Osteoblast (primary cell): ENCODE results near the gene RBP7. TPM values are rescaled to one million over a fixed set of nuclear protein-coding genes. Genes with fewer than 3 reads are reported as not detected.
A peak's percentile ranks its signal among the peaks of the same experiment; 100 is the strongest.

Source experiments
- DNase-seq: peaks from one replicate; pipeline ENCODE4 v3.0.0; 2011; ENCODE audit warnings: low spot score, mixed read lengths; ENCODE audit not compliant: insufficient read length; ENCODE audit errors: missing footprints
- H2AFZ ChIP-seq: 2 replicates; pipeline ENCODE4 v1.6.0; 2011; ENCODE audit warnings: mild to moderate bottlenecking, low read length
- H3K27ac ChIP-seq: 2 replicates; pipeline ENCODE4 v1.5.1; 2011; ENCODE audit warnings: mild to moderate bottlenecking, low read depth, low read length, moderate library complexity
- H3K27me3 ChIP-seq: 2 replicates; pipeline ENCODE4 v1.6.0; 2012; ENCODE audit warnings: mild to moderate bottlenecking, control low read depth, inconsistent platforms, low read length, moderate library complexity; ENCODE audit not compliant: insufficient read depth
- H3K36me3 ChIP-seq: 2 replicates; pipeline ENCODE4 v1.5.1; 2011; ENCODE audit warnings: mild to moderate bottlenecking, low read length, control low read depth, moderate library complexity; ENCODE audit not compliant: insufficient read depth
- H3K4me1 ChIP-seq: 2 replicates; pipeline ENCODE4 v1.5.1; 2011; ENCODE audit warnings: mild to moderate bottlenecking, low read length, control low read depth, moderate library complexity; ENCODE audit not compliant: insufficient read depth
- H3K4me2 ChIP-seq: 2 replicates; pipeline ENCODE4 v1.6.0; 2011; ENCODE audit warnings: mild to moderate bottlenecking, low read length; ENCODE audit not compliant: insufficient read depth
- H3K4me3 ChIP-seq: fragments of 200-600 bp; sonication (generic); 3 replicates; pipeline ENCODE4 v1.5.1; 2012; ENCODE audit warnings: mild to moderate bottlenecking, low read length, inconsistent platforms; ENCODE audit not compliant: insufficient read depth
- H3K79me2 ChIP-seq: 2 replicates; pipeline ENCODE4 v1.6.0; 2012; ENCODE audit warnings: mild to moderate bottlenecking, low read length, control low read depth, inconsistent platforms; ENCODE audit not compliant: insufficient read depth
- H3K9me3 ChIP-seq: 2 replicates; pipeline ENCODE4 v1.5.1; 2011; ENCODE audit warnings: low read depth, low read length, control low read depth
- H4K20me1 ChIP-seq: 2 replicates; pipeline ENCODE4 v1.6.0; 2012; ENCODE audit warnings: mild to moderate bottlenecking, low read length, control low read depth; ENCODE audit not compliant: insufficient read depth
- total RNA-seq: library from RNA; depleted of rRNA; stranded (reverse); fragments of >200 nt; gene quantifications from 2 replicates; pipeline ENCODE4 v1.2.3, GENCODE V29; 2012
- TF ChIP-seq, protein P1 (sequence below): IDR thresholded peaks from 2 replicates; pipeline ENCODE4 v1.5.1; 2011; ENCODE audit warnings: mild to moderate bottlenecking, low read depth, low read length, moderate library complexity; ENCODE audit errors: extremely low read depth

The RBP7 gene
- total RNA-seq, 1 donor: not detected

DNA sequence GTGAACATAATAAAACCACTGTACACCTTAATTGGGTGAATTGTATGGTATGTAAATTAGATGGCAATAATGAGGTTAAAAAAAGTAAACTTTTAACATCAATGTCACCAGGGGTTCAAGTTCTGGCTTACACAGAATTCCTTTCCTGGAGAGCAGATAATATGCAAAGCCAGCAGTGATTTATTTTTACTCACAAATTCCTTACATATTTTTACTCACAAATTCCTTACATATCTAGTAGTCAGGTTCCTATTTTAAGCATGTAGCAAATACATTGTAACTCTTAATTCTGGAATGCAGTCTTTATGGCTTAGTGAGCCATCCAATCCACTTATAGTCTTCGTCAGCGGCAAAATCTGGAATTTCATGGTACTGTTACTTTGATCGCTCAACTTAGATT, 34.4 kb downstream of the RBP7 start:
- Histone ChIP-seq H2AFZ (no peak overlapping the region), H3K9me3 (no peaks in the 10 kb centered on the region), H3K27ac (no peak overlapping the region), H3K36me3 (no peaks in the 10 kb centered on the region), H4K20me1 (peaks cover 3% of the 10 kb centered on the region), H3K79me2 (peaks cover 30% of the 10 kb centered on the region), H3K27me3 (no peaks in the 10 kb centered on the region), H3K4me3 (no peak overlapping the region), H3K4me1 (peaks cover 23% of the 10 kb centered on the region), H3K4me2 (peak overlapping the region; percentile 20)
- TF ChIP-seq, protein P1, sequence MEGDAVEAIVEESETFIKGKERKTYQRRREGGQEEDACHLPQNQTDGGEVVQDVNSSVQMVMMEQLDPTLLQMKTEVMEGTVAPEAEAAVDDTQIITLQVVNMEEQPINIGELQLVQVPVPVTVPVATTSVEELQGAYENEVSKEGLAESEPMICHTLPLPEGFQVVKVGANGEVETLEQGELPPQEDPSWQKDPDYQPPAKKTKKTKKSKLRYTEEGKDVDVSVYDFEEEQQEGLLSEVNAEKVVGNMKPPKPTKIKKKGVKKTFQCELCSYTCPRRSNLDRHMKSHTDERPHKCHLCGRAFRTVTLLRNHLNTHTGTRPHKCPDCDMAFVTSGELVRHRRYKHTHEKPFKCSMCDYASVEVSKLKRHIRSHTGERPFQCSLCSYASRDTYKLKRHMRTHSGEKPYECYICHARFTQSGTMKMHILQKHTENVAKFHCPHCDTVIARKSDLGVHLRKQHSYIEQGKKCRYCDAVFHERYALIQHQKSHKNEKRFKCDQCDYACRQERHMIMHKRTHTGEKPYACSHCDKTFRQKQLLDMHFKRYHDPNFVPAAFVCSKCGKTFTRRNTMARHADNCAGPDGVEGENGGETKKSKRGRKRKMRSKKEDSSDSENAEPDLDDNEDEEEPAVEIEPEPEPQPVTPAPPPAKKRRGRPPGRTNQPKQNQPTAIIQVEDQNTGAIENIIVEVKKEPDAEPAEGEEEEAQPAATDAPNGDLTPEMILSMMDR: no peak
- DNase-seq: peak; percentile 91

DNA sequence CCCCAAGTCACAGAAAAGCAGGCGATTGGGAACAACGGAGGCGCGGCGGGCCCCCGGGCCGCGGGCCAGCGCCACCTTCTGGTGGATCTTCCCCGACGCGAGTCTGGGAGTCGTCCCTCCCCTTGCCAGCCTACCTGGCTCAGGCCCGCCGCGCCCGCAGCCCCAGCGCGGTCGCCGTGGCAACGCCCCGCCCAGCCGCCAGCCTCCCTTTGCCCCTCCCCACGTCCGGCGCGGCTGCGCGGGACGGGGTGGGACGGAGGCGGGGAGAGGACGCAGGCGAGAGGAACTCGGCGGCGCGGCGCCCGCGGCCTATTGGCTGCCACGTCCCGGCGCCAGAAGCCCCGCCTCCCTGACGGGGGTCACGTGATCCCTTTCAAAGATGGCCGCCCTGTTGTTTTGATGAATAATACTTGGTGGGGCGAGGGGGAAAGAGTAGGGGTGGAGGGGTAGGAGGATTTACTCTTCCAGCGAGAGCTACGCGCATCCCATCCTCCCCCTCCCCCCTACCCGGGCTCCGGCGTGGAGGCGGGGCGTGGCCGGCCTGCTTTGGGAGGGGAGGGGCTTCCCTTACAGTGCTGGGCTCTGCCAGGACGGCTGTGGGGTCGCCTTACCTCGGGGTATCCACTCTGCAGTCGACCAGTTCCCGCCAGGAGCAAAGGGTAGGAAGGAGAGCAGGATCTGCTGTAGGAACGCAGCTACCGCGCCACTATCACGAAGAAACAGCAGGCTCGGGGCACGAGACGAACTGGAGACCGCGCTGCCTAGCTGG, 35.7 kb downstream of the RBP7 start, which contains the start of gene UBE4B:
Gene UBE4B, plus strand, starts transcription at position 369 of the 769 bp plus-strand sequence. CDS start 713 bp downstream, outside the sequence.
- Histone ChIP-seq H3K4me1 (peaks cover 23% of the 10 kb centered on the region), H3K4me3 (peak within 1 kb of the TSS; percentile 100), H2AFZ (peak within 1 kb of the TSS; percentile 100), H4K20me1 (peaks cover 3% of the 10 kb centered on the region), H3K36me3 (peaks cover 3% of the 10 kb centered on the region), H3K27ac (peak within 1 kb of the TSS; percentile 88), H3K27me3 (no peaks in the 10 kb centered on the region), H3K9me3 (no peaks in the 10 kb centered on the region), H3K79me2 (peaks cover 43% of the 10 kb centered on the region), H3K4me2 (peak within 1 kb of the TSS; percentile 95)
- TF ChIP-seq, protein P1: peak; percentile 61
- peak; percentile 99 for DNase-seq

DNA sequence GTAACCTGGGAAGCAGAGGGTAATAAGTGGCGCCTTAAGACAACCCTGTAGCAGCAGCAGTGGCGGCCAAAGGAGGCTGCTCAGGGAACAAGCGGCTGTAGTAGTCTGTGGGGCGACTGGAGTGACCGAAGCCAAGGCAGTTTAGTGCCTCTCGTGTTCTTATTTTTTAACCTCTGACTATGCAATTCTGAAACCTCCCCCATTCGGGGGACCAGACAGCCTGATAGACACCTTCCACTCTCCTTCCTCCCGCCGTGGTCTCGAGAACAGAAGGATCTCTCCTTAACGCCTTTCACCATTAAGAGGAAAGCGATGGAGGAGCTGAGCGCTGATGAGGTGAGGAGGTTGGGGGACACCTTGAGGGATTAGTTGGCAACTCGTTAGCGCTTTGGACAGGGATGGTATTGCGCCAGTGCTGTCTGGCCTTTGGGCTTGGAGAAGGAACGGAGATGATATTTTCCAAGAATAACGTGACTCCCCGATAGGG, 36.4 kb downstream of the RBP7 start:
- peaks cover 23% of the 10 kb centered on the region for H3K4me1 ChIP-seq
- no peaks in the 10 kb centered on the region for H3K9me3 ChIP-seq
- peak overlapping the region; percentile 100 for H3K4me3 ChIP-seq
- peaks cover 6% of the 10 kb centered on the region for H3K36me3 ChIP-seq
- peaks cover 3% of the 10 kb centered on the region for H4K20me1 ChIP-seq
- H3K79me2 ChIP-seq: peaks cover 48% of the 10 kb centered on the region
- no peaks in the 10 kb centered on the region for H3K27me3 ChIP-seq
- DNase-seq: no peak
- H3K4me2 ChIP-seq: peak overlapping the region; percentile 95
- TF ChIP-seq, protein P1: no peak
- peak overlapping the region; percentile 100 for H2AFZ ChIP-seq
- H3K27ac ChIP-seq: peak overlapping the region; percentile 88

DNA sequence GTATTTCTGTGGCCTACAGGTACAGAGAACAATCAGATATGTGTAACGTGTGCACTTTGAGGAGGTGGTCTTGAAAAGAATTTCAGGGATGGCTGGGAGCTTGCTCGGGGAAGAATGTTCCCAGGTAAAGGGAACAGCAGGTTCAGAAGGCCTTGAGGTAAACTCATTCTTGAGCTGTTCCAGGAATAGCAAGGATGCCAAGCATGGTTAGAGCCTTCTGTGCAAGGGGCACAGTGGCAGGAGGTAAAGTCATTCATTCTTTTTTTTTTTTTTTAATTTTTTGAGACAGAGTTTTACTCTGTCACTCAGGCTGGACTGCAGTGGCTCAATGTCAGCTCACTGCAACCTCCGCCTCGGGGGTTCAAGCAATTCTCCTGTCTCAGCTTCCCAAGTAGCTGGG, 45.7 kb downstream of the RBP7 start:
- TF ChIP-seq, protein P1: no peak
- Histone ChIP-seq H3K27me3 (no peaks in the 10 kb centered on the region), H3K79me2 (peaks cover 87% of the 10 kb centered on the region), H3K27ac (no peak overlapping the region), H3K9me3 (no peaks in the 10 kb centered on the region), H3K4me3 (no peak overlapping the region), H3K4me2 (no peak overlapping the region), H3K4me1 (peaks cover 18% of the 10 kb centered on the region), H2AFZ (no peak overlapping the region), H3K36me3 (peaks cover 10% of the 10 kb centered on the region), H4K20me1 (peaks cover 33% of the 10 kb centered on the region)
- no peak for DNase-seq
